ENCODE results near the gene ZFHX3.

- TF ChIP-seq, protein P1, sequence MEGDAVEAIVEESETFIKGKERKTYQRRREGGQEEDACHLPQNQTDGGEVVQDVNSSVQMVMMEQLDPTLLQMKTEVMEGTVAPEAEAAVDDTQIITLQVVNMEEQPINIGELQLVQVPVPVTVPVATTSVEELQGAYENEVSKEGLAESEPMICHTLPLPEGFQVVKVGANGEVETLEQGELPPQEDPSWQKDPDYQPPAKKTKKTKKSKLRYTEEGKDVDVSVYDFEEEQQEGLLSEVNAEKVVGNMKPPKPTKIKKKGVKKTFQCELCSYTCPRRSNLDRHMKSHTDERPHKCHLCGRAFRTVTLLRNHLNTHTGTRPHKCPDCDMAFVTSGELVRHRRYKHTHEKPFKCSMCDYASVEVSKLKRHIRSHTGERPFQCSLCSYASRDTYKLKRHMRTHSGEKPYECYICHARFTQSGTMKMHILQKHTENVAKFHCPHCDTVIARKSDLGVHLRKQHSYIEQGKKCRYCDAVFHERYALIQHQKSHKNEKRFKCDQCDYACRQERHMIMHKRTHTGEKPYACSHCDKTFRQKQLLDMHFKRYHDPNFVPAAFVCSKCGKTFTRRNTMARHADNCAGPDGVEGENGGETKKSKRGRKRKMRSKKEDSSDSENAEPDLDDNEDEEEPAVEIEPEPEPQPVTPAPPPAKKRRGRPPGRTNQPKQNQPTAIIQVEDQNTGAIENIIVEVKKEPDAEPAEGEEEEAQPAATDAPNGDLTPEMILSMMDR (IDR thresholded peaks at IDR 0.05) = no peak
- no peak for TF ChIP-seq EZH2 (IDR thresholded peaks at IDR 0.05; ENCODE audit: borderline replicate concordance, insufficient read depth, low read depth, low read length, poor library complexity, severe bottlenecking)
Measured at GRCh38 chr16:72783716-72784318, 264.1 kb downstream of the ZFHX3 start.

All from B cell (primary cell).